GM18520 (cell line): ENCODE measurements around the gene CD40LG.

Experiments
- ATAC-seq: cut with Tn5 transposase; IDR thresholded peaks from one replicate; pipeline ENCODE4 v1.9.1; 2021; ENCODE audit not compliant: unreplicated experiment

CD40LG gene

GRCh38 chrX:136647677-136648360 is at the start of gene CD40LG:
Gene CD40LG (plus strand): TSS chrX:136648158. CDS start chrX:136648249, 91 bp downstream.
- no peak for ATAC-seq

- ATAC-seq: no peak
These were observed 49.3 kb upstream of the CD40LG start for GRCh38 chrX:136598631-136599030.

- no peak for ATAC-seq
These were observed 47.9 kb upstream of the CD40LG start for GRCh38 chrX:136600059-136600458.

- ATAC-seq: no peak
These were observed 40.7 kb upstream of the CD40LG start for GRCh38 chrX:136607236-136607635.

GRCh38 chrX:136608295-136608933 is 39.5 kb upstream of the CD40LG start:
- ATAC-seq: no peak

GRCh38 chrX:136616987-136617685 is 30.8 kb upstream of the CD40LG start:
- ATAC-seq: peak; percentile 84

- ATAC-seq: no peak
These were observed 28.0 kb upstream of the CD40LG start for GRCh38 chrX:136619899-136620505.

GRCh38 chrX:136620780-136621179 is 27.2 kb upstream of the CD40LG start:
- no peak for ATAC-seq

GRCh38 chrX:136622568-136622967 is 25.4 kb upstream of the CD40LG start:
- ATAC-seq: no peak

- no peak for ATAC-seq
These were observed 24.6 kb upstream of the CD40LG start for GRCh38 chrX:136623396-136623795.

- no peak for ATAC-seq
These were observed 22.7 kb upstream of the CD40LG start for GRCh38 chrX:136625246-136625645.

- ATAC-seq: no peak
These were observed 21.7 kb upstream of the CD40LG start for GRCh38 chrX:136626237-136626636.

GRCh38 chrX:136626891-136627290 is 21.1 kb upstream of the CD40LG start:
- ATAC-seq: no peak

- no peak for ATAC-seq
These were observed 20.5 kb upstream of the CD40LG start for GRCh38 chrX:136627409-136627808.

GRCh38 chrX:136629084-136629750 is 18.7 kb upstream of the CD40LG start:
- ATAC-seq: no peak

GRCh38 chrX:136630881-136631280 is 17.1 kb upstream of the CD40LG start:
- no peak for ATAC-seq

GRCh38 chrX:136635235-136635634 is 12.7 kb upstream of the CD40LG start:
- ATAC-seq: no peak

- no peak for ATAC-seq
These were observed 11.8 kb upstream of the CD40LG start for GRCh38 chrX:136636121-136636520.

- ATAC-seq: no peak
These were observed 8.3 kb upstream of the CD40LG start for GRCh38 chrX:136639506-136640176.

GRCh38 chrX:136643243-136643642 is 4.7 kb upstream of the CD40LG start:
- no peak for ATAC-seq
